Stimulated activated CD8-positive, alpha-beta memory T cell treated with anti-CD3 and anti-CD28 coated beads, Interleukin-12 subunit alpha, Interleukin-12 subunit beta, amount 100 ng/mL, for 24 hours (primary cell): ENCODE results near the gene TMUB1.

ENCODE experiments used
- DNase-seq: peaks from one replicate; pipeline ENCODE4 v3.0.0-alpha.2; 2020; ENCODE audit errors: extremely low read depth

The TMUB1 gene

GRCh38 chr7:151121380-151122170 is 38.3 kb upstream of the TMUB1 start:
- no peak for DNase-seq

- DNase-seq, result no peak
Measured at GRCh38 chr7:151120896-151121295, 37.6 kb upstream of the TMUB1 start.

GRCh38 chr7:151119902-151120301 is 36.6 kb upstream of the TMUB1 start:
- DNase-seq, result no peak

GRCh38 chr7:151119055-151119415 is 35.7 kb upstream of the TMUB1 start:
- no peak for DNase-seq

- DNase-seq, result no peak
Measured at GRCh38 chr7:151118108-151119054, 35.1 kb upstream of the TMUB1 start.

GRCh38 chr7:151117565-151117964 is 34.3 kb upstream of the TMUB1 start:
- no peak for DNase-seq

- no peak for DNase-seq
Measured at GRCh38 chr7:151116603-151117440, 33.5 kb upstream of the TMUB1 start.

GRCh38 chr7:151115836-151116418 is 32.6 kb upstream of the TMUB1 start:
- DNase-seq, result no peak

GRCh38 chr7:151115121-151115835 is 32.0 kb upstream of the TMUB1 start:
- DNase-seq, result no peak

- no peak for DNase-seq
Measured at GRCh38 chr7:151114151-151115090, 31.1 kb upstream of the TMUB1 start.

- no peak for DNase-seq
Measured at GRCh38 chr7:151113344-151114150, 30.3 kb upstream of the TMUB1 start.

- DNase-seq, result peak; percentile 39
Measured at GRCh38 chr7:151110941-151111645, 27.8 kb upstream of the TMUB1 start.

GRCh38 chr7:151110236-151110940 is 27.1 kb upstream of the TMUB1 start:
- no peak for DNase-seq

- no peak for DNase-seq
Measured at GRCh38 chr7:151109094-151110048, 26.1 kb upstream of the TMUB1 start.

- no peak for DNase-seq
Measured at GRCh38 chr7:151107882-151108281, 24.6 kb upstream of the TMUB1 start.

- DNase-seq, result no peak
Measured at GRCh38 chr7:151104411-151105235, 21.3 kb upstream of the TMUB1 start.
